HepG2 (cell line): ENCODE measurements around the gene LRRTM1. TPM values are rescaled to one million over a fixed set of nuclear protein-coding genes. Genes with fewer than 3 reads are reported as not detected.

Experiments
- ATAC-seq: fragments of 200-7000 bp; cut with Tn5 transposase; 3 replicates; pipeline ENCODE4 v1.9.1; 2020; ENCODE audit warnings: mild to moderate bottlenecking, moderate library complexity
- BruUV-seq: library from RNA; stranded (reverse); fragments of 400-500 nt; replicated peaks from 2 replicates; lab custom pipeline; 2021; lab: Mats Ljungman, UMichigan
- CTCF ChIA-PET: fragments of 300-600 bp; formaldehyde crosslinking; extraction: SDS; loops from one replicate; lab custom pipeline; 2021; ENCODE audit warnings: low total read pairs, inconsistent platforms, low intra/inter-chr PET ratio; lab: Yijun Ruan, JAX
- POLR2A ChIA-PET: fragments of 350-600 bp; sonication (Branson Sonifier 250); formaldehyde crosslinking; loops from one replicate; lab custom pipeline; 2020; ENCODE audit warnings: antibody characterized with exemption, inconsistent platforms; lab: Yijun Ruan, JAX
- DNase-seq: peaks from one replicate; pipeline ENCODE4 v3.0.0-alpha.2; 2015; ENCODE audit warnings: low spot score
- FAIRE-seq: peaks from 3 replicates; lab custom pipeline; 2011; peaks lifted over from hg19 to GRCh38; lab: Jason Lieb, UNC
- H2AFZ ChIP-seq: one replicate; pipeline ENCODE4 v1.6.1; 2011; ENCODE audit warnings: low read length, inconsistent platforms
- H3K27ac ChIP-seq: fragments of 300-600 bp; 3 replicates; pipeline ENCODE4 v1.8.0; 2011; ENCODE audit warnings: mixed run types, mild to moderate bottlenecking, mixed read lengths, low read length, inconsistent platforms; ENCODE audit not compliant: insufficient read depth; ENCODE audit errors: extremely low read length
- H3K27me3 ChIP-seq, 2 experiments: fragments of 200-600 bp in 1 of 2; 2 replicates in 1 of 2; 3 replicates in 1 of 2; pipeline versions ENCODE4 v1.6.0 to v1.8.0; 2011; ENCODE audit warnings: low read length in 2 of 2, mild to moderate bottlenecking in 2 of 2, moderate library complexity in 2 of 2, inconsistent platforms in 1 of 2; ENCODE audit not compliant: insufficient read depth in 2 of 2, control insufficient read depth in 1 of 2
- H3K36me3 ChIP-seq, 2 experiments: fragments of 200-600 bp in 1 of 2; replicated peaks in 1 of 2; 2 replicates in 1 of 2; 3 replicates in 1 of 2; pipeline versions ENCODE4 v1.5.1 to v1.8.0; 2011; ENCODE audit warnings: low read length in 2 of 2, inconsistent platforms in 1 of 2; ENCODE audit not compliant: insufficient read depth in 2 of 2, control insufficient read depth in 1 of 2
- H3K4me1 ChIP-seq: 2 replicates; pipeline ENCODE4 v1.5.1; 2012; ENCODE audit warnings: low read length, inconsistent platforms; ENCODE audit not compliant: insufficient read depth
- H3K4me2 ChIP-seq: 2 replicates; pipeline ENCODE4 v1.6.0; 2011; ENCODE audit warnings: low read depth, low read length, inconsistent platforms
- H3K4me3 ChIP-seq, 3 experiments: fragments of 200-600 bp in 1 of 3; sonication (generic), shearing (Covaris generic) in 1 of 3; replicated peaks in 1 of 3; 2 replicates each; pipeline ENCODE4 v1.5.1; 2011 to 2016; ENCODE audit warnings: low read length in 3 of 3, inconsistent platforms in 2 of 3, low read depth in 2 of 3, mild to moderate bottlenecking in 2 of 3, control low read depth in 1 of 3, mixed read lengths in 1 of 3; ENCODE audit not compliant: insufficient read depth in 1 of 3
- H3K79me2 ChIP-seq: one replicate; pipeline ENCODE4 v1.6.1; 2011; ENCODE audit warnings: low read length, inconsistent platforms; ENCODE audit not compliant: insufficient read depth
- H3K9ac ChIP-seq: 2 replicates; pipeline ENCODE4 v1.6.0; 2011; ENCODE audit warnings: mild to moderate bottlenecking, low read depth, low read length, inconsistent platforms; ENCODE audit not compliant: insufficient read depth
- H3K9me3 ChIP-seq: 2 replicates; pipeline ENCODE4 v1.5.1; 2012; ENCODE audit warnings: mild to moderate bottlenecking, low read length
- H4K20me1 ChIP-seq: 2 replicates; pipeline ENCODE4 v1.6.0; 2011; ENCODE audit warnings: inconsistent platforms, mild to moderate bottlenecking, low read length, moderate library complexity; ENCODE audit not compliant: insufficient read depth
- BHLHE40 ChIP-seq: IDR thresholded peaks from 2 replicates; pipeline ENCODE4 v1.6.1; 2011; ENCODE audit warnings: low read length, improper control_type of control experiment
- CEBPG ChIP-seq: IDR thresholded peaks from 2 replicates; pipeline ENCODE4 v1.6.1; 2016
- CHCHD3 ChIP-seq: sonication (generic); formaldehyde crosslinking; IDR thresholded peaks from 2 replicates; pipeline ENCODE4 v1.8.0; 2022; ENCODE audit warnings: mild to moderate bottlenecking, missing genetic modification reagents, moderate library complexity
- HDAC6 ChIP-seq: fragments of 200-600 bp; sonication (generic); IDR thresholded peaks from 2 replicates; pipeline ENCODE4 v1.7.0; 2017; ENCODE audit warnings: mild to moderate bottlenecking, antibody characterized with exemption, low read length, low read depth
- IRF2 ChIP-seq: IDR thresholded peaks from 2 replicates; pipeline ENCODE4 v1.6.1; 2018; ENCODE audit warnings: missing genetic modification reagents, missing compliant biosample characterization
- KDM6A ChIP-seq: IDR thresholded peaks from 2 replicates; pipeline ENCODE4 v1.6.1; 2016; ENCODE audit warnings: low read depth
- NFIB ChIP-seq: sonication (generic); formaldehyde crosslinking; IDR thresholded peaks from 2 replicates; pipeline ENCODE4 v1.9.0; 2021; ENCODE audit warnings: missing genetic modification reagents, mild to moderate bottlenecking, borderline replicate concordance
- SMAD9 ChIP-seq: sonication (generic); formaldehyde crosslinking; IDR thresholded peaks from 2 replicates; pipeline ENCODE4 v1.5.1; 2020; ENCODE audit warnings: mild to moderate bottlenecking, missing genetic modification reagents
- ZNF138 ChIP-seq: sonication (generic); formaldehyde crosslinking; IDR thresholded peaks from 2 replicates; pipeline ENCODE4 v1.5.0; 2020; ENCODE audit warnings: mild to moderate bottlenecking, low read depth, missing genetic modification reagents
- ZNF317 ChIP-seq: sonication (generic); formaldehyde crosslinking; IDR thresholded peaks from 2 replicates; pipeline ENCODE4 v1.5.0; 2020; ENCODE audit warnings: mild to moderate bottlenecking, missing genetic modification reagents
- ZNF607 ChIP-seq: sonication (generic); formaldehyde crosslinking; IDR thresholded peaks from 2 replicates; pipeline ENCODE4 v1.5.1; 2020; ENCODE audit warnings: missing genetic modification reagents, mild to moderate bottlenecking, borderline replicate concordance
- WGBS: methylation state at CpG from one replicate; pipeline ENCODE4 v1.1.6; 2017; ENCODE audit warnings: low lambda C conversion rate; 5-methylcytosine and 5-hydroxymethylcytosine counted together
- in situ Hi-C: cut with HindIII; loops from 2 replicates; pipeline ENCODE4 v1.10.0; 2017; ENCODE audit warnings: low pct_unique_long_range_greater_than_20kb; ENCODE audit not compliant: extremely low pct_ligation_motif_present
- intact Hi-C: fragments of 100-400 bp; cut with micrococcal nuclease; formaldehyde crosslinking; loops from one replicate; pipeline ENCODE4 v1.10.0; 2022; ENCODE audit not compliant: unreplicated experiment
- polyA plus RNA-seq, 8 experiments: library from polyadenylated mRNA; depleted of rRNA in 3 of 8; stranded (reverse) in 7 of 8; unstranded in 1 of 8; fragments of >200 nt; fragmentation: Illumina TruSeq in 4 of 8; extraction: Trizol in 4 of 8; gene quantifications; 2 replicates each; pipeline versions ENCODE4 v1.2.1 to v1.2.3, GENCODE V29; 2011 to 2016; ENCODE audit warnings: low read depth in 4 of 8, missing spikeins in 1 of 8, mixed read lengths in 1 of 8; ENCODE audit not compliant: insufficient read depth in 1 of 8
- total RNA-seq, 5 experiments: library from RNA; depleted of rRNA; stranded (reverse); fragments of >200 nt; fragmentation: Illumina TruSeq; extraction: Trizol; gene quantifications; 2 replicates each; pipeline ENCODE4 v1.2.3, GENCODE V29; 2016; ENCODE audit warnings: low read depth in 1 of 5
- TF ChIP-seq, protein P1 (sequence below): sonication (generic); formaldehyde crosslinking; IDR thresholded peaks from 2 replicates; pipeline ENCODE4 v1.4.0; 2020; ENCODE audit warnings: mild to moderate bottlenecking, missing genetic modification reagents

Gene LRRTM1
- total and polyA plus RNA-seq, 2 of the 13 experiments (the other 11 are each of a cell fraction or from before 2014, with no cell fraction given), result not detected

DNA sequence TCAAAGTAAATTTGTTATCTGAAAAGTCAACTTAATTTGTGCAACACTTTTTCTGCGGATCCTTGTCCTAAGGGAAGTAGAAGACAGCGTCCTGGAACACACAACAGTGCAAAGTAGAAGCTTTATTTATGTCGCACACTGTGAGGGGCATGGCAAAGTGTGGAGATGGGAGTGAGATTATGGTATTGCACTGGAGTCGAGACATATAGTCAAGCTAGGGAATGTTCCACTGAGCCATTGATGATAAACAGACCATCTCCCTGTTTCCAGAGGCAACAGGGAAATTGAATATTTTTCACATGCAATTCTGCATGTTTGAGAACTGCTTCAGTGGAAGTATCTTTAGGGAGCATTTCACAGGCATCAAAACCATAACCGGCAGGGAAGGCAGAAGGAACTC is 46.2 kb downstream of the LRRTM1 start:
- Histone ChIP-seq H4K20me1 (no peaks in the 10 kb centered on the region), H3K4me1 (no peaks in the 10 kb centered on the region), H2AFZ (no peak overlapping the region), H3K9ac (no peak overlapping the region), H3K27me3 (no peaks in the 10 kb centered on the region), H3K27ac (no peak overlapping the region), H3K36me3 (no peaks in the 10 kb centered on the region), H3K4me3 (no peak overlapping the region), H3K9me3 (no peaks in the 10 kb centered on the region)
- WGBS, result 12% methylated on average over 5 of the region's 5 CpGs
- DNase-seq, result no peak
- POLR2A ChIA-PET, result no interaction called here
- intact Hi-C loops (no loop called here), in situ Hi-C loops (no loop called here)
- CTCF ChIA-PET, result no interaction called here
- no peak for FAIRE-seq
- TF ChIP-seq HDAC6 (no peak), ZNF607 (CRISPR knock-in tag) (no peak), SMAD9 (CRISPR knock-in tag) (no peak), ZNF317 (CRISPR knock-in tag) (no peak)
- TF ChIP-seq, all 625 proteins: peak for 0
- no TSS peak for BruUV-seq
- Histone ChIP-seq H3K4me2 (no peak overlapping the region), H3K79me2 (no peaks in the 10 kb centered on the region)
- no peak for ATAC-seq

DNA sequence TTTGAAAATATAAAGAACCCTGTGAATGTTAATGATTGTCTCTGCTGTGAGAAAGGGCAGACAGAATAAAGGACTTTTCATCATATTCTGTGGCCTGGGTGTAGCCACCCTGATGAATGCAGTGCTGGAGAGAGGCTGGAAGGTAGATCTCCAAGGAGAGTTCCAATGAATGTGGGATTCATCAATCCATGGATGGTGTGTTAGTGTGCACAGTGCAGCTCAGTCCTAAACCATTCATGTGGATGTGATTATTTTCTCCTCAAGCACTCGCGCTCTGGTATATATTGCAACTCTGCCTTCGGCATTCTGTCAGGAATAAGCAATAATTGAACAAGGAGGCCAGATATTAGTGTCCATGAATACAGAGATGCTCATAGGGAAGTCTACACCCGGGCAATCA is 47.1 kb downstream of the LRRTM1 start:
- 14% methylated on average over 4 of the region's 4 CpGs for WGBS
- ChIA-PET POLR2A (no interaction called here), CTCF (no interaction called here)
- H3K27ac ChIP-seq, result no peak overlapping the region
- H3K9me3 ChIP-seq, result no peaks in the 10 kb centered on the region
- in situ Hi-C loops, result no loop called here
- no peak overlapping the region for H2AFZ ChIP-seq
- no TSS peak for BruUV-seq
- intact Hi-C loops, result no loop called here
- no peak overlapping the region for H3K9ac ChIP-seq
- no peak for ATAC-seq
- FAIRE-seq, result no peak
- no peaks in the 10 kb centered on the region for H4K20me1 ChIP-seq
- no peaks in the 10 kb centered on the region for H3K36me3 ChIP-seq
- DNase-seq, result no peak
- no peaks in the 10 kb centered on the region for H3K4me1 ChIP-seq
- H3K4me2 ChIP-seq, result no peak overlapping the region
- no peaks in the 10 kb centered on the region for H3K79me2 ChIP-seq
- no peak overlapping the region for H3K4me3 ChIP-seq
- no peaks in the 10 kb centered on the region for H3K27me3 ChIP-seq
- TF ChIP-seq IRF2 (CRISPR knock-in tag), result no peak
- TF ChIP-seq BHLHE40, result no peak
- no peak for TF ChIP-seq NFIB
- no peak for TF ChIP-seq CHCHD3
- TF ChIP-seq, protein P1, sequence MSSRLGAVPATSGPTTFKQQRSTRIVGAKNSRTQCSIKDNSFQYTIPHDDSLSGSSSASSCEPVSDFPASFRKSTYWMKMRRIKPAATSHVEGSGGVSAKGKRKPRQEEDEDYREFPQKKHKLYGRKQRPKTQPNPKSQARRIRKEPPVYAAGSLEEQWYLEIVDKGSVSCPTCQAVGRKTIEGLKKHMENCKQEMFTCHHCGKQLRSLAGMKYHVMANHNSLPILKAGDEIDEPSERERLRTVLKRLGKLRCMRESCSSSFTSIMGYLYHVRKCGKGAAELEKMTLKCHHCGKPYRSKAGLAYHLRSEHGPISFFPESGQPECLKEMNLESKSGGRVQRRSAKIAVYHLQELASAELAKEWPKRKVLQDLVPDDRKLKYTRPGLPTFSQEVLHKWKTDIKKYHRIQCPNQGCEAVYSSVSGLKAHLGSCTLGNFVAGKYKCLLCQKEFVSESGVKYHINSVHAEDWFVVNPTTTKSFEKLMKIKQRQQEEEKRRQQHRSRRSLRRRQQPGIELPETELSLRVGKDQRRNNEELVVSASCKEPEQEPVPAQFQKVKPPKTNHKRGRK, result no peak
- no peak for TF ChIP-seq KDM6A (CRISPR knock-in tag)
- no peak for TF ChIP-seq CEBPG (CRISPR knock-in tag)
- TF ChIP-seq ZNF138, result no peak
